DND-41 (cell line): ENCODE measurements around the gene AP1M2.
A peak's percentile ranks its signal among the peaks of the same experiment; 100 is the strongest.
"Not testable (repeated sequence)": the region's sequence is repeated elsewhere in the genome, so short reads cannot be mapped to it uniquely, and the experiment has no call there.

ENCODE experiments used
- ATAC-seq: fragments of 200-7000 bp; cut with Tn5 transposase; 3 replicates; pipeline ENCODE4 v1.9.1; 2021; ENCODE audit warnings: low read depth; ENCODE audit not compliant: insufficient read depth
- DNase-seq: peaks from one replicate; pipeline ENCODE4 v3.0.0-alpha.2; 2020
- H2AFZ ChIP-seq: 2 replicates; pipeline ENCODE4 v1.6.0; 2012; ENCODE audit warnings: low read depth, low read length
- H3K27ac ChIP-seq: 2 replicates; pipeline ENCODE4 v1.5.1; 2012; ENCODE audit warnings: low read length, inconsistent platforms
- H3K27me3 ChIP-seq: fragments of 200-600 bp; sonication (generic); 2 replicates; pipeline ENCODE4 v1.6.0; 2012; ENCODE audit warnings: low read length, mild to moderate bottlenecking, inconsistent platforms; ENCODE audit not compliant: insufficient read depth, poor library complexity
- H3K36me3 ChIP-seq: 2 replicates; pipeline ENCODE4 v1.5.1; 2012; ENCODE audit warnings: low read length, inconsistent platforms; ENCODE audit not compliant: insufficient read depth
- H3K4me1 ChIP-seq: 2 replicates; pipeline ENCODE4 v1.5.1; 2012; ENCODE audit warnings: mild to moderate bottlenecking, low read length; ENCODE audit not compliant: insufficient read depth
- H3K4me2 ChIP-seq: 2 replicates; pipeline ENCODE4 v1.6.0; 2012; ENCODE audit warnings: mild to moderate bottlenecking, moderate library complexity, low read length, inconsistent platforms; ENCODE audit not compliant: insufficient read depth
- H3K4me3 ChIP-seq, 2 experiments: fragments of 200-600 bp in 1 of 2; shearing (Covaris generic) in 1 of 2; 2 replicates each; pipeline ENCODE4 v1.5.1; 2012 to 2016; ENCODE audit warnings: inconsistent platforms in 2 of 2, low read length in 2 of 2, mild to moderate bottlenecking in 2 of 2, low read depth in 1 of 2, moderate library complexity in 1 of 2
- H3K79me2 ChIP-seq: 2 replicates; pipeline ENCODE4 v1.6.0; 2012; ENCODE audit warnings: low read length, inconsistent platforms; ENCODE audit not compliant: insufficient read depth
- H3K9ac ChIP-seq: 2 replicates; pipeline ENCODE4 v1.6.0; 2012; ENCODE audit warnings: low read depth, mild to moderate bottlenecking, inconsistent platforms, low read length, moderate library complexity
- H3K9me3 ChIP-seq: 2 replicates; pipeline ENCODE4 v1.5.1; 2012; ENCODE audit warnings: low read length, moderate library complexity, mild to moderate bottlenecking, inconsistent platforms; ENCODE audit not compliant: insufficient read depth, severe bottlenecking
- H4K20me1 ChIP-seq: 2 replicates; pipeline ENCODE4 v1.6.0; 2012; ENCODE audit warnings: low read length; ENCODE audit not compliant: insufficient read depth
- CTCF ChIP-seq: IDR thresholded peaks from 2 replicates; pipeline ENCODE4 v1.5.1; 2012; ENCODE audit warnings: borderline replicate concordance, low read length, moderate library complexity, mild to moderate bottlenecking; ENCODE audit not compliant: poor library complexity, severe bottlenecking; ENCODE audit errors: extremely low read depth
- EZH2 ChIP-seq: IDR thresholded peaks from 3 replicates; pipeline ENCODE4 v1.6.1; 2012; ENCODE audit warnings: borderline replicate concordance, low read depth, mild to moderate bottlenecking, moderate library complexity, low read length, inconsistent platforms; ENCODE audit not compliant: severe bottlenecking

AP1M2 gene

GRCh38 chr19:10543059-10543419, 44.1 kb downstream of the AP1M2 start:
- no peaks in the 10 kb centered on the region for H3K27me3 ChIP-seq
- peak overlapping the region; percentile 94 for H3K4me2 ChIP-seq
- H3K9ac ChIP-seq = peak overlapping the region; percentile 98; the same call in 1 of the 2 replicates
- no peak overlapping the region for H3K27ac ChIP-seq
- ATAC-seq = no peak
- H3K4me1 ChIP-seq = peaks cover 25% of the 10 kb centered on the region
- peaks cover 35% of the 10 kb centered on the region for H3K79me2 ChIP-seq
- H3K36me3 ChIP-seq = peaks cover 23% of the 10 kb centered on the region
- H3K4me3 ChIP-seq = peak overlapping the region in 1 of 2 experiments; percentile 91; a peak in 2 of 4 replicates
- peaks cover 8% of the 10 kb centered on the region; the same call in 1 of the 2 replicates for H4K20me1 ChIP-seq
- TF ChIP-seq EZH2 (no peak), CTCF (no peak)
- no peak for DNase-seq
- peak overlapping the region; percentile 35; the same call in 1 of the 2 replicates for H2AFZ ChIP-seq
- no peaks in the 10 kb centered on the region for H3K9me3 ChIP-seq

DNA sequence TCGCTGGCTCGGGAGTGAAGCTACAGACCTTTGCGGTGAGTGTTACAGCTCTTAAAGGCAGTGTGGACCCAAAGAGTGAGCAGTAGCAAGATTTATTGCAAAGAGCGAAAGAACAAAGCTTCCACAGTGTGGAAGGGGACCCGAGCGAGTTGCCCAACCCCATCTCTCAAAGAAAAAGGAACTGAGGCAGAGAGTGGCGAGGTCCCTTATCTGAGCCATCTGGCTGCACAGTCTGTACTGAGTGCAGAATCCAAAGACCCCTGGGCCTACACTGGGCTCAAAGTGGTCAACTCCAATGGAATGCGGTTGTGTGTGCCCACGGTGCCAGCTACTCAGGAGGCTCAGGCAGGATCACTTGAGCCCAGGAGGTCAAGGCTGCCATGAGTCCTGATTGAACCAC, 48.1 kb downstream of the AP1M2 start:
- not testable (repeated sequence) for H2AFZ ChIP-seq, H3K4me2 ChIP-seq, H4K20me1 ChIP-seq, H3K27ac ChIP-seq, H3K36me3 ChIP-seq, H3K4me3 ChIP-seq, H3K79me2 ChIP-seq, H3K9ac ChIP-seq, H3K27me3 ChIP-seq, H3K9me3 ChIP-seq, DNase-seq, H3K4me1 ChIP-seq, ATAC-seq

DNA sequence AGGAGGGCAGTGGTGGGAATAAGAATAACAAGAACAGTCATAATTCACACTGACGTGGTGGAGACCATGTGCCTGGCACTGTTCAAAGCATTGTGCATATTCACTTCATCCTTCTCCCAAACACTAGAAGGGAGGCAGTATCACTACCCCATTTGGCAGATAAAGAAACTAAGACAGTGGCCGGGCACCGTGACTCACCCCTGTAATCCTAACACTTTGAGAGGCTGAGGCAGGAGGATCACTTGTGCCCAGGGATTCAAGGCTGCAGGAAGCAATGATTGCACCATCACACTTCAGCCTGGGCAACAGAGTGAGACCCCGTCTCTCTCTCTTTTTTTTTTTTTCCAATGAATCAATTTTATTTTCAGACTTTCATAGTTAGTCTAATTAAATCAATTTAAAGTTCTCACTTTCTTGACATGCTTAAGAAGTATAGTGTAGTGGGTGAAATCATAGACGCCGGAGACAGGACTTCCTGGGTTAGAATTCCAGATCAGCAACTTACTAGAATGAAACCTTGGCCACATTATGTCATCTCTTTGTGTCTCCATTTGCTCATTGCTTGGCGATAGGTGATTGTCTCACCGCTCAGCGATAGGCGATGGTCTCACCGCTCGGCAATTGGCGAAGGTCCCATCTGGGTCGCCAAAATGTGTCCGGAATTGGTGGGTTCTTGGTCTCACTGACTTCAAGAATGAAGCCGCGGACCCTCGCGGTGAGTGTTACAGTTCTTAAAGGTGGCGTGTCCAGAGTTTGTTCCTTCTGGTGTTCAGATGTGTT, 48.7 kb downstream of the AP1M2 start:
- H4K20me1 ChIP-seq = no peaks in the 10 kb centered on the region
- H3K4me3 ChIP-seq = no peak overlapping the region
- no peaks in the 10 kb centered on the region for H3K27me3 ChIP-seq
- no peak overlapping the region for H3K9ac ChIP-seq
- no peaks in the 10 kb centered on the region for H3K79me2 ChIP-seq
- H3K36me3 ChIP-seq = no peaks in the 10 kb centered on the region
- H3K4me1 ChIP-seq = peaks cover 4% of the 10 kb centered on the region
- no peaks in the 10 kb centered on the region for H3K9me3 ChIP-seq
- H3K27ac ChIP-seq = no peak overlapping the region
- no peak overlapping the region for H2AFZ ChIP-seq
- TF ChIP-seq EZH2 (no peak), CTCF (no peak)
- H3K4me2 ChIP-seq = no peak overlapping the region
- DNase-seq = no peak
- no peak for ATAC-seq

GRCh38 chr19:10537668-10538067, 49.4 kb downstream of the AP1M2 start:
- H3K79me2 ChIP-seq = no peaks in the 10 kb centered on the region
- H3K27ac ChIP-seq = no peak overlapping the region
- no peak overlapping the region for H3K4me2 ChIP-seq
- H3K9me3 ChIP-seq = no peaks in the 10 kb centered on the region
- no peaks in the 10 kb centered on the region for H3K36me3 ChIP-seq
- H4K20me1 ChIP-seq = no peaks in the 10 kb centered on the region
- no peaks in the 10 kb centered on the region for H3K4me1 ChIP-seq
- TF ChIP-seq CTCF (no peak), EZH2 (no peak)
- DNase-seq (no peak), ATAC-seq (no peak)
- H2AFZ ChIP-seq = no peak overlapping the region
- no peaks in the 10 kb centered on the region for H3K27me3 ChIP-seq
- no peak overlapping the region for H3K9ac ChIP-seq
- H3K4me3 ChIP-seq = no peak overlapping the region
